Activated T-helper 17 cell treated with anti-CD3 and anti-CD28 coated beads, Interleukin-2, amount 50 U/mL, for 72 hours (primary cell): Measurements from ENCODE around the gene TBC1D9B. TPM values are rescaled to one million over a fixed set of nuclear protein-coding genes. Genes with fewer than 3 reads are reported as not detected.
A peak's percentile ranks its signal among the peaks of the same experiment; 100 is the strongest.
"Not testable (repeated sequence)": the region's sequence is repeated elsewhere in the genome, so short reads cannot be mapped to it uniquely, and the experiment has no call there.

Source experiments
- ATAC-seq: fragments of 150-1000 bp; cut with Tn5 transposase; replicated peaks from 2 replicates; pipeline ENCODE4 v1.10.0; 2021; ENCODE audit warnings: mild to moderate bottlenecking, moderate library complexity
- H3K27ac Mint-ChIP-seq: one replicate; pipeline ENCODE4 v1.8.0; 2022; ENCODE audit warnings: mixed read lengths
- H3K27me3 Mint-ChIP-seq: one replicate; pipeline ENCODE4 v1.8.0; 2022; ENCODE audit warnings: mixed read lengths
- H3K36me3 Mint-ChIP-seq: one replicate; pipeline ENCODE4 v1.8.0; 2022; ENCODE audit warnings: low read depth, mild to moderate bottlenecking, mixed read lengths
- H3K4me1 Mint-ChIP-seq: one replicate; pipeline ENCODE4 v1.8.0; 2022; ENCODE audit warnings: mixed read lengths
- H3K4me3 Mint-ChIP-seq: one replicate; pipeline ENCODE4 v1.8.0; 2022; ENCODE audit warnings: mild to moderate bottlenecking, mixed read lengths
- H3K9me3 Mint-ChIP-seq: one replicate; pipeline ENCODE4 v1.8.0; 2022; ENCODE audit warnings: mixed read lengths
- total RNA-seq, 2 donors: library from RNA; stranded (reverse); gene quantifications; one replicate each; pipeline ENCODE4 v1.2.3, GENCODE V29; 2022

TBC1D9B gene
- total RNA-seq, 2 donors from 2014 or later, result 96.5 to 116 TPM

DNA sequence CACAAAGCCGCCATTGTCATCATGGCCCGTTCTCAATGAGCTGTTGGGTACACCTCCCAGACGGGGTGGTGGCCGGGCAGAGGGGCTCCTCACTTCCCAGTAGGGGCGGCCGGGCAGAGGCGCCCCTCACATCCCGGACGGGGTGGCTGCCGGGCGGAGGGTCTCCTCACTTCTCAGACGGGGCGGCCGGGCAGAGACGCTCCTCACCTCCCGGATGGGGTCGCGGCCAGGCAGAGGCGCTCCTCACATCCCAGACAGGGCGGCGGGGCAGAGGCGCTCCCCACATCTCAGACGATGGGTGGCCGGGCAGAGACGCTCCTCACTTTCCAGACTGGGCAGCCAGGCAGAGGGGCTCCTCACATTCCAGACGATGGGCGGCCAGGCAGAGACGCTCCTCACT lies 72.8 kb downstream of the TBC1D9B start:
- Mint-ChIP-seq H3K36me3 (peaks cover 88% of the 10 kb centered on the region), H3K4me1 (peaks cover 22% of the 10 kb centered on the region)
- H3K9me3 Mint-ChIP-seq, H3K27ac Mint-ChIP-seq, H3K4me3 Mint-ChIP-seq, ATAC-seq, H3K27me3 Mint-ChIP-seq: not testable (repeated sequence)

DNA sequence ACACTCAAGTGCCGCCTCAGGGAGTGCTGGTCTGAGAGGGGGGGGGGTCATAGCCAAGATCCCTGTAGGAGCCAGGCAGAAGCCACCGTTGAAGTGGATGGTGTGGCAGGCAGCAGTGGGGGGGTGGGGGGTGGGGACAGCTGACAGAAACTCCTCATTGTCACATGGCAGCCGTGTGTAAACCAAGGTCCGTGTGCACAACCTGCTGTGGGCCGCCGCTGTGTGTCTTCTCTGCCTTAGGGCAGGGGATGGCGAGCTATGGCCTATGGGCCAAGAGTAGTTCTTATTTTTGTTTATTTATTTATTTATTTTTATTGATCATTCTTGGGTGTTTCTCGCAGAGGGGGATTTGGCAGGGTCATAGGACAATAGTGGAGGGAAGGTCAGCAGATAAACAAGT lies 73.6 kb downstream of the TBC1D9B start:
- Mint-ChIP-seq H3K4me3 (no peak overlapping the region), H3K4me1 (peaks cover 22% of the 10 kb centered on the region), H3K27ac (no peak overlapping the region), H3K36me3 (peaks cover 90% of the 10 kb centered on the region), H3K27me3 (no peaks in the 10 kb centered on the region), H3K9me3 (no peaks in the 10 kb centered on the region)
- ATAC-seq, result no peak

DNA sequence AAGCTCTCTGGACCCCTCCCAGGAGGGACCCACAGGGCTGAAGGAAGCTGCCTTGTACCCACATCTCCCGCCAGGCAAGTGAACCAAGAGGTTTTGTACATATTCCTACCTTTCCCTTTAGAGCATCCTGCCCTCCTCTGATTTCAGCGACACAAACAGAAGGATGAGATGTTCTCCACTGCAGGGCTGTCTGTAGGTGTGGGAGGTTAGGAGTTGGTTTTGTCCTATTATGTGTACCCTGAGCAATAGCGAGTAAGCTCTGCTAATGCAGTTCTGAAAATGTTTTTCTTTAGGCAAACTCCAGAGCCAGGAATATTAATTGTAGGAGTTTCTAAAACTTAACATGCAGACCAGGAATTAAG lies 74.0 kb downstream of the TBC1D9B start:
- H3K4me3 Mint-ChIP-seq, result no peak overlapping the region
- H3K9me3 Mint-ChIP-seq, result no peaks in the 10 kb centered on the region
- H3K27ac Mint-ChIP-seq, result no peak overlapping the region
- H3K27me3 Mint-ChIP-seq, result no peaks in the 10 kb centered on the region
- no peak for ATAC-seq
- H3K4me1 Mint-ChIP-seq, result peaks cover 24% of the 10 kb centered on the region
- H3K36me3 Mint-ChIP-seq, result peaks cover 90% of the 10 kb centered on the region

DNA sequence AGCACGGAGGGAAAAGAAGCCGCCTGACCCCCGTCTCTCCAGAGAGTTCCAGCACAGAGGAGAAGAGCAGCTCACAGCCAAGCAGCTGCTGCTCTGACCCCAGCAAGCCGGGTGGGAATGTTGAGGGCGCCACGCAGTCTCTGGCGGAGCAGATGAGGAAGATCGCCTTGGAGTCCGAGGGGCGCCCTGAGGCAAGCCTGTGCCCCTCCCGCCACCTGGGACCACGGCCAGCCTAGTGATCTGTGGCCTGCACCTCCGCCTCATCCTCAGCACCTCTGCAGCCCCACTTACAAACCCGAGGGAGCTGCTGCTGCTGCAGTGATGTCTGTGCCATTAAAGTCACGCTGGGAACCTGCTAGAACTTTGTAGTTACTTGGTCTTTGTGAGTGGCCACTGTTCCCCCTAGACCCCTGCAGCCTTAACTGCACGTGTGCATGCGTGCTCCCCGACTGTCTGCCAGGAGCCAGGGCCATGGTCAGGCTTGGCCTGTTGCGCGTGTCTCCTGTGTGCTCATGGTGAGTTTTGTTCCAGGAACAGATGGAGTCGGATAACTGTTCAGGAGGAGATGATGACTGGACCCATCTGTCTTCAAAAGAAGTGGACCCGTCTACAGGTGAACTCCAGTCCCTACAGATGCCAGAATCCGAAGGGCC lies 74.5 kb downstream of the TBC1D9B start:
- no peak for ATAC-seq
- no peak overlapping the region for H3K4me3 Mint-ChIP-seq
- no peaks in the 10 kb centered on the region for H3K27me3 Mint-ChIP-seq
- H3K27ac Mint-ChIP-seq, result no peak overlapping the region
- H3K36me3 Mint-ChIP-seq, result peaks cover 90% of the 10 kb centered on the region
- no peaks in the 10 kb centered on the region for H3K9me3 Mint-ChIP-seq
- H3K4me1 Mint-ChIP-seq, result peaks cover 26% of the 10 kb centered on the region

DNA sequence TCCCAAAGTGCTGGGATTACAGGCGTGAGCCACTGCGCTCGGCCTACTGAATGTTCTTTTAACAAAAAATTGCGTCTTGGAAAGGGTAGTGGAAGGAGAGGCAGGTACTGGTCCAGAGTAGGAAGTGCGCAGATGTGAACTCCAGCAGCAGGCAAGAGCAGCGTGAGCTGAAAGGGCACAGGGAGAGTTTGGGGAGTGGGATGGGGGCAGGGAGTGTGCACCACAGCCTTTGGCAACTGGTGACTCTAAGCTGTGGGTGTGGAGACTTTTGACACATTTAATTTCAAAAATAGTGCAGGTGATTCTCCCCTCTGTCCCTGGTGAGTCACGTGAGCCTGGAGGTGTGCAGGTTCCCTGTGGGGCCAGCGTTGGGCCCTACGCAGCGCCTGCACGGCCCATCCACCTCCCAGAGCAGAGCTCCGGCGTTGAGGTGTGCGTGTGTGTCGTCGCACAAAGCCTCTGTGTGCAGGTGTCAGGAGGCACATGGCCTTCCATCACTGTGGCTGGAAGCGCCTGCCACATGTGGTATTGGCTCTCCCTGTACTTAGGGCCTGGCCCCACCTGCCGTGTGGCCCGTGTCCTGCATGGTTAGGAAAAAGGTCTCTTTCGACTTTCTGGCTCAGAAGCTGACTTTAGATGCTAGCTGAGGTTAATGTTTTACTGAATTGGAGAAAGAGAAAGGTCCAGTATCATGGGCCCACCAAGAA lies 75.5 kb downstream of the TBC1D9B start:
- Mint-ChIP-seq H3K27me3 (no peaks in the 10 kb centered on the region), H3K27ac (peak overlapping the region; percentile 54), H3K9me3 (no peaks in the 10 kb centered on the region)

DNA sequence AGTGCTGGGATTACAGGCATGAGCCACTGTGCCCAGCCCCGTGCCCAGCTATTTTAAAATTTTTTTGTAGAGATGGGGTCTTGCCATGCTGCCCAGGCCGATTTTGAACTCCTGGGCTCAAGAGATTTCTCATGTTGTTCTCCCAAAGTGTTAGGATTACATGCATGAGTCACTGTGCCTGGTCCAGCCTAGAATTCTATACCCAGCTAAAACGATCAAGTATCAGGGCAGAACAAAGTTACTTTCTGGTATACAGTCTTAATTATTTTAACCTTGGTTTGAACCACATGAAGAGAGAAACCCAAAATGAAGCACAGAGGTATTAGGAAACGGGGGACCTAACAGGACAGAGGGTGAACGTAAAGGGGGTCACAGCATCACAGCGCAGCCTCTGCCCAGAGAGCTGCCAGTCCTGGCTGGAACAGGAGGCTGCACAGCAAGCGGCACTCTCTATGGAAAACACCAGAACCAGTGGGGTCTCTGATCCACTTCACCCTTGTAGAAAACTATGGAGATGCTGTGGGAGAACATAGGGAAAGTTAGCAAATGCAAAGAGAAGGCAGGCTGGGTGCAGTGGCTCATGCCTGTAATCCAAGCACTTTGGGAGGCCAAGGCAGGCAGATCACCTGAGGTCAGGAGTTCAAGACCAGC lies 76.8 kb downstream of the TBC1D9B start:
- peaks cover 90% of the 10 kb centered on the region for H3K36me3 Mint-ChIP-seq
- no peaks in the 10 kb centered on the region for H3K9me3 Mint-ChIP-seq
- no peak for ATAC-seq
- peaks cover 18% of the 10 kb centered on the region for H3K4me1 Mint-ChIP-seq
- no peaks in the 10 kb centered on the region for H3K27me3 Mint-ChIP-seq
- no peak overlapping the region for H3K4me3 Mint-ChIP-seq
- H3K27ac Mint-ChIP-seq, result peak overlapping the region; percentile 33

More for the DNA sequence above, 75.5 kb downstream of the TBC1D9B start:
- H3K36me3 Mint-ChIP-seq, result peaks cover 90% of the 10 kb centered on the region
- no peak for ATAC-seq
- H3K4me3 Mint-ChIP-seq, result no peak overlapping the region
- peaks cover 31% of the 10 kb centered on the region for H3K4me1 Mint-ChIP-seq

DNA sequence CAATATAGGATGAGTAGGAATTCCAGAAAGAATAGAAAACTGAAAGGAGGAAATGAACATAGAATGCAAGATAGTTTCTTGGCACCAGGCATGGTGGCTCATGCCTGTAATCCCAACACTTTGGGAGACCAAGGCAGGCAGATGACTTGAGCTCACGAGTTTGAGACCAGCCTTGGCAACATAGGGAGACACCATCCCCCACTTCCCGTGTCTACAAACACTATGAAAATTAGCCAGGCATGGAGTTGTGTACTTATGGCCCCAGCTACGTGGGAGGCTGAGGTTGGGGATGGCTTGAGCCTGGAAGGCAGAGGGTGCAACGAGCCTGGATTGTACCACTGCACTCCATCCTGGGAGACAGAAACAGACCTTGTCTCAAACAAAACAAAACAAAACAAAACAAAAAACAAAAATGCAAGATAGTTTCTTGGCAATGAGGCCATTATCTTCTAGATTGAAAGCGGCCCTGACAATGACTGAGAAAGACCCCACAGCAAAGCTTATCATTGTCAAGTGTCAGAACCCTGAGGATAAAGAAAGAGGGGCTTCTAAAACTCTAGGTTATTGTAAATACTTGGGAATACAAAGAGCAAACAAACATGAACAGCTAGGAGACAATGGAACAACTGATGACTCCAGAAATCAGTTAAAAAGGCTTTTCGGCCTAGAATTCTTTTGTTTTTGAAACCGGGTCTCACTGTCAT lies 77.8 kb downstream of the TBC1D9B start:
- no peak for ATAC-seq
- peaks cover 17% of the 10 kb centered on the region for H3K4me1 Mint-ChIP-seq

DNA sequence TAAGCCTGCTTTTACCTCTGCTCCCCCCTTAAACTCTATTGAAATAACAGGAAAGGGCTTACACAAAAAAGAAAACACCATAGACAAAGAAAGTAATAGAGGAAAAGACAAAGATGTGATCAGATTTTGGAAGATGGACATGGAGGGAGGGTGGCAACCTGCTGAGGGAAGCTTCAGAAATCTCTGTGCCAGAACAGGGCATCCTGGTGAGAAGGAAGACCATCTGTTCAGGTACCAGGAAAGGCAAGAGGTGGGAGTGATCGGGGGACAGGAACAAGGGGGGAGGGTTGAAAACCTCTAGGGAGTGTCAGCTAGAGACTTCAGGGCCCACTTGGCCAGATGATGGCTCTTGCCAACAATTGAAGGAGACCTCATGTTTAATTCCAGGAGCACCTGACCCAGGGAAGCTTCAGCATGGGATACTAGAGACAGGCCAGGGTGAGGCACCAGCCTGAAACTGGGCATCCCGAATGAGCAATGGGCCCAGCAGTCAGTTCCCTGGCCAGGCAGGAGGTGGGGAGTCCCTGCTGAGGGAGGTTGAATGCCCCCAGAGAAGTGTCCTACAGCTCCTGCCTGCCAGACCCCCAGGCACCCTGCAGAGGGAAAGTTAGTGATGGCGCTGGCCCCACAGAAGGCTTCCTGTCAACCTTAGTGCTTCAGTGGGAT lies 78.8 kb downstream of the TBC1D9B start:
- peaks cover 100% of the 10 kb centered on the region for H3K36me3 Mint-ChIP-seq
- no peak overlapping the region for H3K4me3 Mint-ChIP-seq
- peaks cover 21% of the 10 kb centered on the region for H3K4me1 Mint-ChIP-seq
- ATAC-seq, result no peak
- no peaks in the 10 kb centered on the region for H3K27me3 Mint-ChIP-seq
- H3K27ac Mint-ChIP-seq, result peak overlapping the region; percentile 87
- no peaks in the 10 kb centered on the region for H3K9me3 Mint-ChIP-seq

More for the DNA sequence above, 77.8 kb downstream of the TBC1D9B start:
- no peaks in the 10 kb centered on the region for H3K9me3 Mint-ChIP-seq
- H3K4me3 Mint-ChIP-seq, result no peak overlapping the region
- H3K27me3 Mint-ChIP-seq, result no peaks in the 10 kb centered on the region
- H3K27ac Mint-ChIP-seq, result peak overlapping the region; percentile 87
- peaks cover 92% of the 10 kb centered on the region for H3K36me3 Mint-ChIP-seq

DNA sequence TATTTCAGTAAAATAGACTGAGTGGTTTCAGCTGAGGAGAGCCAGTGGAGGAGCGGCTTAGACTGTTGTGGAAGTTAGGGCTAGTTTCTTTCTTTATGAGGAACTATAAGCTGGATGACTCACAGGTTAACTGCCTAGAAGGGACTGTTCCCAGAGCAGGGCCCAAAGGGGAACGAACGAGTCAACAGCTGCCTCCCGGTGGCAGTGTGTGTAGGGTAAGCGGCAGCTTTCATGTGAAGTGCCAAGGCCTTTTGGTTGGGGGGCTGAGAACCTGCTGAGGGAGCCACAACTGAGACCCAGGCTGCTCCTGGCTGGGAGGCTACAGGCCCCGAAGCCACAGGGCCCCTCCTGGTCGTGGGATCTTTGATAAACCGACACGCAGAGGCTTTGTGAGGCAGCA lies 80.0 kb downstream of the TBC1D9B start:
- Mint-ChIP-seq H3K36me3 (peaks cover 100% of the 10 kb centered on the region), H3K9me3 (no peaks in the 10 kb centered on the region), H3K4me3 (peak overlapping the region; percentile 59), H3K27ac (peak overlapping the region; percentile 87), H3K27me3 (no peaks in the 10 kb centered on the region), H3K4me1 (peaks cover 14% of the 10 kb centered on the region)
- peak; percentile 98 for ATAC-seq

DNA sequence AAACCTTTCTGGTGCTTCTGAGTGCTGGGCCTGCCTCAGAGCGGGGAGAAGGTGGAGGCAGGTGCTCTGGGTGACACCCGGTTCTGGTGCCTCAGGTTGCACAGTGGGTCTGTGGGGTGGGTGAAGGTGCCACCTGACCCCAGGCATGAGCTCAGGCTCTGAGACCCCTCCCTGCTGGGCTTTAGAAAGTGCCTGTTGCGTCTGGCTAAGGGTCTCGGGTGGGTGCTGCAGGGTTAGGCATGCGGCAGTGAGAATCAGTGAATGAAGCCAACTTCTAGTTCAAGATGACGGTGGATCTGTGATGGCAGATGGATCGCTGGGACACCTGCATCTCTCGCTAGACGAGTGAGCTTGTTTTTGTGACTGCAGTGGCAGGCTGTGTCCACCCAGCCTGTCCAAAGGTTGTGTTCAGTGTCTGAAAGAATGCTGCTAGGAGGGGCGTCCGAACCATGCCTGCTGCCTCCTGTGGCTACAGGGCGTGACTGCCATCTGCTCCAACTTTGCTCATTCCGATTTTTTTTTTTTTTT lies 82.0 kb downstream of the TBC1D9B start:
- H3K27me3 Mint-ChIP-seq, result no peaks in the 10 kb centered on the region
- no peaks in the 10 kb centered on the region for H3K9me3 Mint-ChIP-seq
- H3K27ac Mint-ChIP-seq, result no peak overlapping the region
- no peak overlapping the region for H3K4me3 Mint-ChIP-seq
- H3K36me3 Mint-ChIP-seq, result peaks cover 95% of the 10 kb centered on the region
- ATAC-seq, result no peak
- H3K4me1 Mint-ChIP-seq, result peaks cover 20% of the 10 kb centered on the region

DNA sequence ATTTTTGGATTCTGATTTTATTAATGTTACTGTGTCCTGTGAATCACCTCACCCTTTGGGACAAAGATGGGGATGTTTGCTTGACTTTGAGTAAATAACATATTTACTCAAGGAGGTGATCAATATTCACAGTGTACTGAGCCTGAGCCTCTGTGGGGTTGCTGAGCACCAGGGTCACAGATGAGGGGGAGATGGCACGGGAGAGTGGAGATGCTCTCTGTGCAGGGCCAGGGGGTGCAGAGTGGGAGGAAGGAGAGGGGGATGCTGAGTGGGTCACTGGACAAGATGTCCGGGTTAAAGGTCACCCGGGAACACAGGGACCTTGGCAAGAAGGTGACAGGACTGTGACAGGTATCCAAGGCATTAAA lies 83.0 kb downstream of the TBC1D9B start:
- ATAC-seq, result no peak
- Mint-ChIP-seq H3K4me3 (peak overlapping the region; percentile 32), H3K27me3 (no peaks in the 10 kb centered on the region), H3K27ac (peak overlapping the region; percentile 75), H3K36me3 (peaks cover 87% of the 10 kb centered on the region), H3K9me3 (no peaks in the 10 kb centered on the region), H3K4me1 (peaks cover 25% of the 10 kb centered on the region)

DNA sequence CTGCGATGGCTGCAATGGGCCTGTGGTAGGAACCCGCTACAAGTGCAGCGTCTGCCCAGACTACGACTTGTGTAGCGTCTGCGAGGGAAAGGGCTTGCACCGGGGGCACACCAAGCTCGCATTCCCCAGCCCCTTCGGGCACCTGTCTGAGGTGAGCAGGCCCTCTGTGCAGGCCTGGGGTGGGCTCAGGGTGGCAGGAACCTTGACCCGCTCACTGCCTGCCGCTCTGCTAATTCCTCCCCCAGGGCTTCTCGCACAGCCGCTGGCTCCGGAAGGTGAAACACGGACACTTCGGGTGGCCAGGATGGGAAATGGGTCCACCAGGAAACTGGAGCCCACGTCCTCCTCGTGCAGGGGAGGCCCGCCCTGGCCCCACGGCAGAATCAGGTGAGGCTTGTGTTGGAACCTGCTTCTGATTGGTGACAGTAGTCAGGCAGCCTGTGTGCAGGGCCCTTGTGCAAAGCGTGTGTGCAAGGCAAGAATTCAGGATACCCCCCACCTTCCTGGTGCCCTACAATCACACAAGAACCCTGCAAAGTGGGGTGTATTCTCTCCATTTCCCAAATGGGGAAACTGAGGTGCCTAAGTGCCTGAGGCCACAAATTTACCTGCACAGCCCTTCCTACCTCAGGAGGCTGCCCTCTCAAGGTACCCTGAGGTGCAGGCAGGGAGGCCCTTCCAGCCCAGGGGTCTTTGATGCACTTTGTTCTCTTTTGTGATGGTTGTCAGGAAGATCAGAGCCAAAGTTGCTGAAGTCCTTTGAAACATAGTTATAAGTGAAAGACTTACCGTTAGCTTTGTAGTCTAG lies 83.6 kb downstream of the TBC1D9B start:
- H3K27ac Mint-ChIP-seq, result peak overlapping the region; percentile 75
- H3K9me3 Mint-ChIP-seq, result no peaks in the 10 kb centered on the region
- H3K4me3 Mint-ChIP-seq, result peak overlapping the region; percentile 32
- no peak for ATAC-seq
- peaks cover 85% of the 10 kb centered on the region for H3K36me3 Mint-ChIP-seq
- peaks cover 25% of the 10 kb centered on the region for H3K4me1 Mint-ChIP-seq
- no peaks in the 10 kb centered on the region for H3K27me3 Mint-ChIP-seq

DNA sequence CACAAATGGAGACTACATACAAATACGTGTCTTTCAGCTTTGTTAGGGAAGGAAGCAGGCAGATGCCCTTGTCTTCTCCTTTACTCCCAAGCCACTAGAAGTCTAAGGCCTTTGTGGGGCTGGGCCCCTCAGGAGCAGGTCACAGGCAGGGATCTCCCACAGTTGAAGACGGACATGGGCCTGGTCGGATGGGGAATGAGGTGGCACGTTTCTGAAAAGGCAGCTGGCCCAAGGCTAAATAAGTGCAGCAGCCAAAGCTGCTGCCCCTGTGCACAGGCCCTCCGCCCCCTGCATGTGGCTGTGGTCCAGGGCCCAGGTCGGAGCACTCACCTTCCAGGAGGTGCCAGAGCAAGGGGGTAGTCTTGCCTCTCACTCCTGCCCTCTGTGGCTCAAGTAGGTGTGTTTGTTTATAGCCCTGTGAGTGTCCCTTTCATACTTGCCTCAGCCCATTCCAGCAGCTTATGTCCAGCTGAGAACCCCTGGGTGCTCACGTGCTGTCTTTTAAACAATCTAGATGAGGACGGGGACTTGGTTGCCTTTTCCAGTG lies 85.2 kb downstream of the TBC1D9B start:
- H3K27ac Mint-ChIP-seq, result peak overlapping the region; percentile 92
- ATAC-seq, result no peak
- no peaks in the 10 kb centered on the region for H3K27me3 Mint-ChIP-seq
- peak overlapping the region; percentile 87 for H3K4me3 Mint-ChIP-seq
- peaks cover 18% of the 10 kb centered on the region for H3K4me1 Mint-ChIP-seq
- no peaks in the 10 kb centered on the region for H3K9me3 Mint-ChIP-seq
- H3K36me3 Mint-ChIP-seq, result peaks cover 69% of the 10 kb centered on the region
